Ectodermal cell (in vitro differentiated cells): ENCODE data around the gene SPAG4.

ENCODE experiments used
- H3K27ac ChIP-seq: 2 replicates; pipeline ENCODE4 v1.7.0; 2013; ENCODE audit warnings: mild to moderate bottlenecking, low read depth, low read length; ENCODE audit not compliant: insufficient read depth, poor library complexity, severe bottlenecking
- H3K27me3 ChIP-seq: 2 replicates; pipeline ENCODE4 v1.7.0; 2013; ENCODE audit warnings: mild to moderate bottlenecking, low read length; ENCODE audit not compliant: insufficient read depth, control insufficient read depth, poor library complexity, severe bottlenecking
- H3K36me3 ChIP-seq: one replicate; pipeline ENCODE4 v1.7.0; 2013; ENCODE audit warnings: low read length; ENCODE audit not compliant: control insufficient read depth, insufficient read depth
- H3K4me1 ChIP-seq: one replicate; pipeline ENCODE4 v1.7.0; 2013; ENCODE audit warnings: low read length; ENCODE audit not compliant: control insufficient read depth, insufficient read depth
- H3K4me3 ChIP-seq: 2 replicates; pipeline ENCODE4 v1.7.0; 2013; ENCODE audit warnings: low read depth, low read length, control low read depth; ENCODE audit not compliant: insufficient read depth
- H3K9me3 ChIP-seq: 2 replicates; pipeline ENCODE4 v1.7.0; 2013; ENCODE audit warnings: mild to moderate bottlenecking, low read length, moderate library complexity; ENCODE audit not compliant: control insufficient read depth
- WGBS, 2 experiments: methylation state at CpG; one replicate each; pipeline ENCODE4 v1.1.7; 2013; ENCODE audit warnings: missing lambda C conversion rate in 2 of 2; 5-methylcytosine and 5-hydroxymethylcytosine counted together

SPAG4 gene

GRCh38 chr20:35583636-35584560, 31.7 kb upstream of the SPAG4 start:
- Histone ChIP-seq H3K36me3 (no peaks in the 10 kb centered on the region), H3K4me3 (no peak overlapping the region), H3K4me1 (no peaks in the 10 kb centered on the region), H3K9me3 (no peaks in the 10 kb centered on the region), H3K27me3 (no peaks in the 10 kb centered on the region), H3K27ac (no peak overlapping the region)
- 94% methylated on average over 18 of the region's 18 CpGs for WGBS, 2 experiments

- H3K27ac ChIP-seq: no peak overlapping the region
- no peaks in the 10 kb centered on the region for H3K27me3 ChIP-seq
- no peaks in the 10 kb centered on the region for H3K4me1 ChIP-seq
- no peaks in the 10 kb centered on the region for H3K9me3 ChIP-seq
- 93 to 94% methylated on average over 6 of the region's 6 CpGs for WGBS, 2 experiments
- H3K36me3 ChIP-seq: no peaks in the 10 kb centered on the region
- H3K4me3 ChIP-seq: no peak overlapping the region
These were observed 28.7 kb upstream of the SPAG4 start for GRCh38 chr20:35586751-35587425.

- WGBS, 2 experiments: 90 to 97% methylated on average over 1 to 2 of the region's 2 CpGs
- no peak overlapping the region for H3K4me3 ChIP-seq
- no peaks in the 10 kb centered on the region for H3K36me3 ChIP-seq
- H3K4me1 ChIP-seq: no peaks in the 10 kb centered on the region
- H3K27me3 ChIP-seq: no peaks in the 10 kb centered on the region
- H3K27ac ChIP-seq: no peak overlapping the region
- no peaks in the 10 kb centered on the region for H3K9me3 ChIP-seq
These were observed 28.2 kb upstream of the SPAG4 start for GRCh38 chr20:35587436-35587835.

- H3K4me1 ChIP-seq: no peaks in the 10 kb centered on the region
- H3K27ac ChIP-seq: no peak overlapping the region
- H3K27me3 ChIP-seq: no peaks in the 10 kb centered on the region
- no peaks in the 10 kb centered on the region for H3K36me3 ChIP-seq
- no peaks in the 10 kb centered on the region for H3K9me3 ChIP-seq
- whole genome bisulfite sequencing, 2 experiments: 92 to 94% methylated on average over 14 of the region's 14 CpGs
- no peak overlapping the region for H3K4me3 ChIP-seq
These were observed 27.2 kb upstream of the SPAG4 start for GRCh38 chr20:35588397-35588796.

GRCh38 chr20:35592339-35592974, 23.2 kb upstream of the SPAG4 start:
- Histone ChIP-seq H3K4me3 (no peak overlapping the region), H3K36me3 (no peaks in the 10 kb centered on the region), H3K4me1 (no peaks in the 10 kb centered on the region), H3K27me3 (no peaks in the 10 kb centered on the region), H3K27ac (no peak overlapping the region), H3K9me3 (no peaks in the 10 kb centered on the region)
- WGBS, 2 experiments: 52 to 57% methylated on average over 2 of the region's 2 CpGs

- 94 to 95% methylated on average over 17 of the region's 17 CpGs for WGBS, 2 experiments
- H3K4me3 ChIP-seq: no peak overlapping the region
- H3K27me3 ChIP-seq: peaks cover 13% of the 10 kb centered on the region
- no peaks in the 10 kb centered on the region for H3K9me3 ChIP-seq
- H3K36me3 ChIP-seq: no peaks in the 10 kb centered on the region
- H3K27ac ChIP-seq: no peak overlapping the region
- H3K4me1 ChIP-seq: no peaks in the 10 kb centered on the region
These were observed 20.2 kb upstream of the SPAG4 start for GRCh38 chr20:35595456-35595855.

GRCh38 chr20:35595901-35596300, 19.7 kb upstream of the SPAG4 start:
- Histone ChIP-seq H3K4me3 (no peak overlapping the region), H3K36me3 (no peaks in the 10 kb centered on the region), H3K27me3 (peaks cover 17% of the 10 kb centered on the region), H3K27ac (no peak overlapping the region), H3K4me1 (no peaks in the 10 kb centered on the region), H3K9me3 (no peaks in the 10 kb centered on the region)
- 84 to 86% methylated on average over 7 of the region's 7 CpGs for WGBS, 2 experiments

GRCh38 chr20:35597186-35597585, 18.4 kb upstream of the SPAG4 start:
- 80 to 86% methylated on average over 2 of the region's 2 CpGs for whole genome bisulfite sequencing, 2 experiments
- H3K4me3 ChIP-seq: no peak overlapping the region
- peaks cover 30% of the 10 kb centered on the region for H3K27me3 ChIP-seq
- H3K9me3 ChIP-seq: no peaks in the 10 kb centered on the region
- H3K36me3 ChIP-seq: no peaks in the 10 kb centered on the region
- H3K27ac ChIP-seq: no peak overlapping the region
- H3K4me1 ChIP-seq: no peaks in the 10 kb centered on the region

- H3K27me3 ChIP-seq: peaks cover 43% of the 10 kb centered on the region
- H3K36me3 ChIP-seq: no peaks in the 10 kb centered on the region
- no peaks in the 10 kb centered on the region for H3K9me3 ChIP-seq
- H3K4me3 ChIP-seq: no peak overlapping the region
- H3K4me1 ChIP-seq: no peaks in the 10 kb centered on the region
- 85 to 87% methylated on average over 7 of the region's 7 CpGs for WGBS, 2 experiments
- no peak overlapping the region for H3K27ac ChIP-seq
These were observed 17.2 kb upstream of the SPAG4 start for GRCh38 chr20:35598476-35598875.
